C4-2B (cell line): Measurements from ENCODE around the gene KIAA0825.

Experiments used
- ZFX ChIP-seq: fragments of 450-650 bp; IDR thresholded peaks from 2 replicates; pipeline ENCODE4 v1.6.1; 2017
- TF ChIP-seq, protein P1 (sequence below): fragments of 450-650 bp; conservative IDR thresholded peaks from 2 replicates; pipeline ENCODE4 v1.5.1; 2017; ENCODE audit warnings: mild to moderate bottlenecking

DNA sequence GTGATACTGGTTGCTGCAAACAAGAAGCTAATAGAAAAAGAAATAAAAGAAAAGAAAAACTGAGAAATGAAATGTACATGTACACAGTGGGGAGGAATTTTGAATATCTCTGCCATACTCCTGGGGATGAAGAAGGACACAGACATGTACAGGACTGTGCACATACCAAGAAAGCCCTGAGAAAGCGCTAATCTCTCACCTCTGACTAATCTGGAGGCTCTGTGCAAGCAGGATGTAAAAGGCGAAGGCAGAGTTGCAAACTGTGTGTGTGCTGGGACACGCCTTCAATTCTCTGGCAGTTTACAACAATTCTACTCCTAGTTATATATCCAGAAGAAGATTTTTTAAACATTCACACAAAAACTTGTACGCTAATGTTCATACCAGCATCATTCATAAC, 211.4 kb downstream of the KIAA0825 start:
- TF ChIP-seq, protein P1, sequence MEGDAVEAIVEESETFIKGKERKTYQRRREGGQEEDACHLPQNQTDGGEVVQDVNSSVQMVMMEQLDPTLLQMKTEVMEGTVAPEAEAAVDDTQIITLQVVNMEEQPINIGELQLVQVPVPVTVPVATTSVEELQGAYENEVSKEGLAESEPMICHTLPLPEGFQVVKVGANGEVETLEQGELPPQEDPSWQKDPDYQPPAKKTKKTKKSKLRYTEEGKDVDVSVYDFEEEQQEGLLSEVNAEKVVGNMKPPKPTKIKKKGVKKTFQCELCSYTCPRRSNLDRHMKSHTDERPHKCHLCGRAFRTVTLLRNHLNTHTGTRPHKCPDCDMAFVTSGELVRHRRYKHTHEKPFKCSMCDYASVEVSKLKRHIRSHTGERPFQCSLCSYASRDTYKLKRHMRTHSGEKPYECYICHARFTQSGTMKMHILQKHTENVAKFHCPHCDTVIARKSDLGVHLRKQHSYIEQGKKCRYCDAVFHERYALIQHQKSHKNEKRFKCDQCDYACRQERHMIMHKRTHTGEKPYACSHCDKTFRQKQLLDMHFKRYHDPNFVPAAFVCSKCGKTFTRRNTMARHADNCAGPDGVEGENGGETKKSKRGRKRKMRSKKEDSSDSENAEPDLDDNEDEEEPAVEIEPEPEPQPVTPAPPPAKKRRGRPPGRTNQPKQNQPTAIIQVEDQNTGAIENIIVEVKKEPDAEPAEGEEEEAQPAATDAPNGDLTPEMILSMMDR, result no peak
- TF ChIP-seq ZFX, result no peak
